Bladder microvascular endothelial cell (primary cell): ENCODE data around the gene UGP2. TPM values are rescaled to one million over a fixed set of nuclear protein-coding genes. Genes with fewer than 3 reads are reported as not detected.

Source experiments
- total RNA-seq: library from RNA; depleted of rRNA; stranded (reverse); fragments of >200 nt; gene quantifications from 2 replicates; pipeline ENCODE4 v1.2.3, GENCODE V29; 2014

UGP2 gene
- total RNA-seq, result 42.3 and 156 TPM in 2 replicates

DNA sequence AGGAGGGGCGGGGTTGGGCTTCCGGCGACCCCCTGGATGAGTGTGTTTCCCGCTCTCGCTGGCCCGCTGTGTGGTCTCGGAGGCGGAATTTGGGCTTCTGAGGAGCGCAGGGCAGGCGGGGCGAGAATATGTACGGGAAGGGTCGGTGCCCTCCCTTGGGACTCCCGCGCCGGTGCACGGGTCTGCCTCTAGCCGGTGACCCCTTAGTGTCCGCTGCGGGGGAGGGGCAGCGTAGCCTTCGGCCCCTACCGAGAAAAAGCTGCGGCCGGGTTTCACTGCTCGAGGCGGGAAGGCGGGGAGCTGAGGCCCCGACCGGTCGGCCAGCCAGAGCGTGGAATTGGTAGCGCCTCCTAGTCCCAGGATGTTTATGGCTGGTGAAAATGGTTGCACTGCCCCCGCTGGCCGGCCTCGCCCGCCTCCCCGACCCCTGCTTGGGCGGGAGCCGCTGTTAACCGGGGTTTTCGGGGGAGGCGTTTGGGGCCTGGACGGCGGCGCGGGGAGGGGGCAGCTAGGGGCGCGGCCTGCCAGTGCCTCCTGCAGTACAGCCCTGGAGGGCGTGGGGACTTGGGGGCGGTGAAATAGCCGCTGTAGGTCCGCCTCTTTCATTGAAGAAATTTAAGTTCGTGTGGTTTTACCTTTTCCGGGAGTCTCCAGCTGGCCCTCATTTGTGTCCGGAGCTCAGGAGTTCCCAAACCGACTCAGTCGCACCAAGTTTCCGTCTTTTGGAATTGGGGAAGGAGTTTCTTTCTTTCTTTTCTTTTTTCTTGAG is at the start of gene UGP2:
Gene UGP2 (plus strand): TSS at position 643 of the 769 bp plus-strand sequence. CDS start 290 bp downstream, outside the sequence.

Other genes starting within 250 kb of the UGP2 start
- gene VPS54, start 177.5 kb downstream of the UGP2 start, total RNA-seq, result 12.8 and 25.2 TPM in 2 replicates